ENCODE data around the gene FBXW4.

The FBXW4 gene, protein sequence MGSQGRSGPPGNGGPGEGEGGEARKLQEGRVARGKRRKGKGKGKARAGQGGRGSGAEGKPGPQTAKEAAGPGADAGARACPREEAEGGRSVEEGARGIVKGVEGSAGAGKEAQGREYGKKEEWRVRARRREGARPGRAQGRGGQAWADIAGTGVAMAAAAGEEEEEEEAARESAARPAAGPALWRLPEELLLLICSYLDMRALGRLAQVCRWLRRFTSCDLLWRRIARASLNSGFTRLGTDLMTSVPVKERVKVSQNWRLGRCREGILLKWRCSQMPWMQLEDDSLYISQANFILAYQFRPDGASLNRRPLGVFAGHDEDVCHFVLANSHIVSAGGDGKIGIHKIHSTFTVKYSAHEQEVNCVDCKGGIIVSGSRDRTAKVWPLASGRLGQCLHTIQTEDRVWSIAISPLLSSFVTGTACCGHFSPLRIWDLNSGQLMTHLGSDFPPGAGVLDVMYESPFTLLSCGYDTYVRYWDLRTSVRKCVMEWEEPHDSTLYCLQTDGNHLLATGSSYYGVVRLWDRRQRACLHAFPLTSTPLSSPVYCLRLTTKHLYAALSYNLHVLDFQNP

GRCh38 chr10:101694674-101695403 lies at the start of gene FBXW4:
FBXW4 (minus strand) TSS chr10:101695170; CDS start chr10:101695105, 65 bp downstream.
- in situ Hi-C loops (cut with MboI; ENCODE audit: low sequenced_read_pairs, unreplicated experiment) = no loop called here
- TF ChIP-seq, protein P1, sequence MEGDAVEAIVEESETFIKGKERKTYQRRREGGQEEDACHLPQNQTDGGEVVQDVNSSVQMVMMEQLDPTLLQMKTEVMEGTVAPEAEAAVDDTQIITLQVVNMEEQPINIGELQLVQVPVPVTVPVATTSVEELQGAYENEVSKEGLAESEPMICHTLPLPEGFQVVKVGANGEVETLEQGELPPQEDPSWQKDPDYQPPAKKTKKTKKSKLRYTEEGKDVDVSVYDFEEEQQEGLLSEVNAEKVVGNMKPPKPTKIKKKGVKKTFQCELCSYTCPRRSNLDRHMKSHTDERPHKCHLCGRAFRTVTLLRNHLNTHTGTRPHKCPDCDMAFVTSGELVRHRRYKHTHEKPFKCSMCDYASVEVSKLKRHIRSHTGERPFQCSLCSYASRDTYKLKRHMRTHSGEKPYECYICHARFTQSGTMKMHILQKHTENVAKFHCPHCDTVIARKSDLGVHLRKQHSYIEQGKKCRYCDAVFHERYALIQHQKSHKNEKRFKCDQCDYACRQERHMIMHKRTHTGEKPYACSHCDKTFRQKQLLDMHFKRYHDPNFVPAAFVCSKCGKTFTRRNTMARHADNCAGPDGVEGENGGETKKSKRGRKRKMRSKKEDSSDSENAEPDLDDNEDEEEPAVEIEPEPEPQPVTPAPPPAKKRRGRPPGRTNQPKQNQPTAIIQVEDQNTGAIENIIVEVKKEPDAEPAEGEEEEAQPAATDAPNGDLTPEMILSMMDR (IDR thresholded peaks at IDR 0.05; ENCODE audit: borderline replicate concordance, control extremely low read depth, extremely low read depth, insufficient read depth, missing control alignments) = no peak
- DNase-seq (ENCODE audit: low spot score) = peak; percentile 90

DNA sequence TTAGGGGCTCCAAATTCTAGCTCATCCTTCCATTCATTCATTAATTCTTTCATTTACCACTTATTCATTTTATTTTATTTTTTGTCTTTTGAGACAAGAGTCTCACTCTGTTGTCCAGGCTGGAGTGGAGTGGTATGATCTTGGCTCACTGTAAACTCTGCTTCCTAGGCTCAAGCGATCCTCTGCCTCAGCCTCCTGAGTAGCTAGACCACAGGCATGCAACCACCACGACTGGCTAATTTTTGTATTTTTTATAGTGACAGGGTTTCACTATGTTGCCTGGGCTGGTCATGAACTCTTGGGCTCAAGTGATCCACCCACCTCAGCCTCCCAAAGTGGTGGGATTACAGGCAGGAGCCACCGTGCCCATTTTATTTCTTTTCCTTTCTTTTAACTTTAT lies 49.3 kb upstream of the FBXW4 start:
- in situ Hi-C loops (cut with MboI; ENCODE audit: low sequenced_read_pairs, unreplicated experiment) = no loop called here
- TF ChIP-seq, protein P1 (IDR thresholded peaks at IDR 0.05; ENCODE audit: borderline replicate concordance, control extremely low read depth, extremely low read depth, insufficient read depth, missing control alignments) = no peak
- DNase-seq (ENCODE audit: low spot score) = no peak

DNA sequence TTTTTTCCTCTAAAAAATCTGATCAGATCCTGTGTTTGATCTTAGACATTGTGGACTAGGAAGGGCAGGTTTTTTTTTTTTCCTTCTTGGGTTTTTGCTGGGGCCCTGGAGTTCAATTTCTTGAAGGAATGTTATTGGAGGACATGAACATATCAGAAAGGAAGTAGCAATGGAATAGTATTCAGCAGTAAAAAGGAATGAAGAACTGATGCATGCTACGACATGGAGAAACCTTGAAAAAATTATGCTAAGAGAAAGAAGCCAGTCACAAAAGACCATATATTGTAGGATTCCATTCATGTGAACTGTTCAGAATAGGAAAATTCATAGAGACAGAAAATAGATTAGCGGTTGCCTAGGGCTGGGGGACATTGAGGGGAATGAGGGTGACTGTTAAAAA lies 47.0 kb upstream of the FBXW4 start:
- TF ChIP-seq, protein P1 (IDR thresholded peaks at IDR 0.05; ENCODE audit: borderline replicate concordance, control extremely low read depth, extremely low read depth, insufficient read depth, missing control alignments) = no peak
- in situ Hi-C loops (cut with MboI; ENCODE audit: low sequenced_read_pairs, unreplicated experiment) = no loop called here

GRCh38 chr10:101736666-101737065 lies 41.7 kb upstream of the FBXW4 start:
- TF ChIP-seq, protein P1 (IDR thresholded peaks at IDR 0.05; ENCODE audit: borderline replicate concordance, control extremely low read depth, extremely low read depth, insufficient read depth, missing control alignments) = no peak
- no peak for DNase-seq (ENCODE audit: low spot score)
- in situ Hi-C loops (cut with MboI; ENCODE audit: low sequenced_read_pairs, unreplicated experiment) = no loop called here

More for the DNA sequence above, 47.0 kb upstream of the FBXW4 start:
- no peak for DNase-seq (ENCODE audit: low spot score)

DNA sequence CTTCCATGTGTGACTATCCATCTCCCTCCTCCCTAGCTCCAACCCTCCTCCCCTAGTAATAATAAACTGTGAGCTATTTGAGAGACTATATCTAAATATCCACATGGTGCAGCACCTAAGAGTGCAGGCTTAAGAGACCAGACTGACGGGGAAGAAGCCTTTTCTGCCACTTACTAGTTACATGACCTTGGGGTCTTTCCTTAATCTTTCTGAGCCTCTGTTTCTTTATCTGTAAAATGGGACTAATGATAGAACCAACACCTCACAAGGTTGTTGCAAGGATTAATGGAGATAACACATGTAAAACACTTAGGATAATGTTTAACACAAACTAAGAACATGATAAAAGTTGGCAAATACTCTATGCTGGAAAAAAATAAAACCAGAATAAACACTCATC lies 37.1 kb upstream of the FBXW4 start:
- TF ChIP-seq, protein P1 (IDR thresholded peaks at IDR 0.05; ENCODE audit: borderline replicate concordance, control extremely low read depth, extremely low read depth, insufficient read depth, missing control alignments) = no peak
- DNase-seq (ENCODE audit: low spot score) = no peak
- in situ Hi-C loops (cut with MboI; ENCODE audit: low sequenced_read_pairs, unreplicated experiment) = no loop called here

- in situ Hi-C loops (cut with MboI; ENCODE audit: low sequenced_read_pairs, unreplicated experiment) = no loop called here
- TF ChIP-seq, protein P1 (IDR thresholded peaks at IDR 0.05; ENCODE audit: borderline replicate concordance, control extremely low read depth, extremely low read depth, insufficient read depth, missing control alignments) = no peak
- no peak for DNase-seq (ENCODE audit: low spot score)
Measured at GRCh38 chr10:101726115-101726387, 31.1 kb upstream of the FBXW4 start.
